Measurements from ENCODE around the gene GZMM.

Gene GZMM

DNA sequence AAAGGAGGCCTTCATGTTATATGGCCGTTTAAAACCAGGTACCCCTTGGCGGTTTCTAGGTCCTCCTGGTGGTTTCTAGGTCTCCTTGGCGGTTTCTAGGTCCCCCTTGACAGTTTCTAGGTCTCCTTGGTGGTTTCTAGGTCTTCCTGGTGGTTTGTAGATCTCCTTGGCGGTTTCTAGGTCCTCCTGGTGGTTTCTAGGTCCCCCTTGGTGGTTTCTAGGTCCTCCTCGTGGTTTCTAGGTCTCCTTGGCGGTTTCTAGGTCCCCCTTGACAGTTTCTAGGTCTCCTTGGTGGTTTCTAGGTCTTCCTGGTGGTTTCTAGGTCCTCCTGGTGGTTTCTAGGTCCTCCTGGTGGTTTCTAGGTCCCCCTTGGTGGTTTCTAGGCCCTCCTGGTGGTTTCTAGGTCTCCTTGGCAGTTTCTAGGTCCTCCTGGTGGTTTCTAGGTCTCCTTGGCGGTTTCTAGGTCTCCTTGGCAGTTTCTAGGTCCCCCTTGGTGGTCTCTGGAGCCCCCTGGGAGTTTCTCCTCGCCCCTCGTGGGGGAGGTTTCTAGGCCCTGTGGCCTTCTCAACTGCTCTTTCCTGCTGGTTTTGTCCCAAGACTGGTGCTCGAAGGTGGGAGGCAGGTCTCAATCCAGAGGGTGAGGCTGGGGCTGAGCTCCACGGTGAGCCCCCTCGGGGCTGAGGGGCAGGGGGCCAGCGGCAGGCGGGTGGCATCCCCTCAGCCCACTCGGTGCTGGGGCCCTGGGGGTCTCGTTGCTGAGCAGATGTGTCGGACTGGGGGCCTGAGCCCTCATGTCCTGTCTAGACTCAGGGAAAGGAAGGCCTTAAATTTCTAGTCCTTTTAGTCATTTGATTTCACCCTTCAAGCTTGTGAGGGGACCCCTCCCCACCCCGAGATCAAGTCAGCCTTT lies 53.8 kb downstream of the GZMM start:
- DNase-seq (ENCODE audit: low read depth): no peak
